HL-60 (cell line): ENCODE results near the gene FGF21.

Source experiments
- DNase-seq, 2 experiments: peaks; one replicate each; pipeline ENCODE4 v3.0.0-alpha.2; 2010 to 2020; ENCODE audit warnings: low read depth in 1 of 2, low spot score in 1 of 2
- H3K27ac ChIP-seq: fragments of 250-450 bp; sonication (Bioruptor Pico); replicated peaks from 2 replicates; pipeline ENCODE4 v1.5.1; 2020; ENCODE audit warnings: mild to moderate bottlenecking, moderate library complexity
- H3K27me3 ChIP-seq: fragments of 250-450 bp; sonication (Bioruptor Pico); 2 replicates; pipeline ENCODE4 v1.5.1; 2021; ENCODE audit warnings: mild to moderate bottlenecking, moderate library complexity; ENCODE audit not compliant: insufficient read depth, poor library complexity, severe bottlenecking
- H3K4me3 ChIP-seq: replicated peaks from 2 replicates; pipeline ENCODE4 v1.5.1; 2011; ENCODE audit warnings: mild to moderate bottlenecking, control low read depth, low read length; ENCODE audit not compliant: insufficient read depth
- GABPA ChIP-seq: IDR thresholded peaks from 2 replicates; pipeline ENCODE4 v1.6.1; 2012; ENCODE audit warnings: low read depth
- POLR2AphosphoS5 ChIP-seq: IDR thresholded peaks from 2 replicates; pipeline ENCODE4 v1.6.1; 2012; ENCODE audit warnings: low read depth
- REST ChIP-seq: IDR thresholded peaks from 2 replicates; pipeline ENCODE4 v1.6.1; 2012; ENCODE audit warnings: low read depth; ENCODE audit not compliant: insufficient replicate concordance
- SPI1 ChIP-seq: IDR thresholded peaks from 2 replicates; pipeline ENCODE4 v1.6.1; 2012; ENCODE audit warnings: low read depth, mild to moderate bottlenecking, borderline replicate concordance
- TF ChIP-seq, protein P1 (sequence below): IDR thresholded peaks from one replicate; pipeline ENCODE4 v1.5.1; 2011; ENCODE audit warnings: low read length, control low read depth, inconsistent platforms; ENCODE audit not compliant: insufficient read depth

FGF21 gene

GRCh38 chr19:48749571-48750198 is 5.6 kb upstream of the FGF21 start:
- TF ChIP-seq SPI1 (no peak), REST (no peak), GABPA (no peak), POLR2AphosphoS5 (no peak)
- TF ChIP-seq, protein P1, sequence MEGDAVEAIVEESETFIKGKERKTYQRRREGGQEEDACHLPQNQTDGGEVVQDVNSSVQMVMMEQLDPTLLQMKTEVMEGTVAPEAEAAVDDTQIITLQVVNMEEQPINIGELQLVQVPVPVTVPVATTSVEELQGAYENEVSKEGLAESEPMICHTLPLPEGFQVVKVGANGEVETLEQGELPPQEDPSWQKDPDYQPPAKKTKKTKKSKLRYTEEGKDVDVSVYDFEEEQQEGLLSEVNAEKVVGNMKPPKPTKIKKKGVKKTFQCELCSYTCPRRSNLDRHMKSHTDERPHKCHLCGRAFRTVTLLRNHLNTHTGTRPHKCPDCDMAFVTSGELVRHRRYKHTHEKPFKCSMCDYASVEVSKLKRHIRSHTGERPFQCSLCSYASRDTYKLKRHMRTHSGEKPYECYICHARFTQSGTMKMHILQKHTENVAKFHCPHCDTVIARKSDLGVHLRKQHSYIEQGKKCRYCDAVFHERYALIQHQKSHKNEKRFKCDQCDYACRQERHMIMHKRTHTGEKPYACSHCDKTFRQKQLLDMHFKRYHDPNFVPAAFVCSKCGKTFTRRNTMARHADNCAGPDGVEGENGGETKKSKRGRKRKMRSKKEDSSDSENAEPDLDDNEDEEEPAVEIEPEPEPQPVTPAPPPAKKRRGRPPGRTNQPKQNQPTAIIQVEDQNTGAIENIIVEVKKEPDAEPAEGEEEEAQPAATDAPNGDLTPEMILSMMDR = no peak
- no peak overlapping the region for H3K27ac ChIP-seq
- no peak for DNase-seq
- peaks cover 36% of the 10 kb centered on the region for H3K27me3 ChIP-seq
- no peak overlapping the region for H3K4me3 ChIP-seq

GRCh38 chr19:48750351-48750750 is 5.0 kb upstream of the FGF21 start:
- DNase-seq = no peak
- Histone ChIP-seq H3K27me3 (peaks cover 36% of the 10 kb centered on the region), H3K27ac (no peak overlapping the region), H3K4me3 (no peak overlapping the region)
- TF ChIP-seq SPI1 (no peak), REST (no peak), GABPA (no peak), POLR2AphosphoS5 (no peak)
- TF ChIP-seq, protein P1 = no peak

- TF ChIP-seq, protein P1 = no peak
- TF ChIP-seq REST (no peak), SPI1 (no peak), GABPA (no peak), POLR2AphosphoS5 (no peak)
- Histone ChIP-seq H3K4me3 (no peak overlapping the region), H3K27me3 (peaks cover 36% of the 10 kb centered on the region), H3K27ac (no peak overlapping the region)
- peak in 1 of 2 experiments; percentile 25 for DNase-seq
Measured at GRCh38 chr19:48750771-48751504, 4.4 kb upstream of the FGF21 start.
